ENCODE results near the gene TMEM255B. TPM values are rescaled to one million over a fixed set of nuclear protein-coding genes. Genes with fewer than 3 reads are reported as not detected.
A peak's percentile ranks its signal among the peaks of the same experiment; 100 is the strongest.

Gene TMEM255B
- total RNA-seq, 1 experiment from 2014 or later = 2.8 TPM

- H3K4ac ChIP-seq (ENCODE audit: low read depth, low read length) = no peak overlapping the region
- no peak overlapping the region for H4K91ac ChIP-seq (ENCODE audit: insufficient read length, low read depth, low read length)
- no peak overlapping the region for H2BK120ac ChIP-seq (ENCODE audit: low read depth, low read length, poor library complexity, severe bottlenecking)
- peaks cover 0 to 25% (median 6%) of the 10 kb centered on the region in 3 experiments; a peak in 4 of 7 replicates for H3K36me3 Mint-ChIP-seq (ENCODE audit: insufficient read depth in 1 of 3, low read depth in 3 of 3)
- no peaks in the 10 kb centered on the region for H3K27me3 Mint-ChIP-seq (ENCODE audit: low read depth)
- no peaks in the 10 kb centered on the region for H3K9me3 Mint-ChIP-seq
- no peaks in the 10 kb centered on the region for H3K4me1 ChIP-seq (ENCODE audit: insufficient read depth, low read length)
- H3K79me2 ChIP-seq (ENCODE audit: insufficient read depth, low read length) = no peaks in the 10 kb centered on the region
- H3K18ac ChIP-seq (ENCODE audit: insufficient read length, low read depth, low read length) = no peak overlapping the region
- H3K9ac ChIP-seq (ENCODE audit: extremely low read depth, insufficient read length, low read length) = no peak overlapping the region
- no CpG with 5 or more reads among the region's 35 CpGs for WGBS (ENCODE audit: extremely low coverage, insufficient read length, low lambda C conversion rate)
- H2BK15ac ChIP-seq (ENCODE audit: low read depth, low read length) = no peak overlapping the region
- no peaks in the 10 kb centered on the region for H3K9me3 ChIP-seq (ENCODE audit: control insufficient read depth, low read depth, low read length)
- no peak overlapping the region for H2BK5ac ChIP-seq (ENCODE audit: insufficient read length, low read length)
- H2BK20ac ChIP-seq (ENCODE audit: low read depth, low read length, poor library complexity, severe bottlenecking) = no peak overlapping the region
- no peak overlapping the region for H2BK12ac ChIP-seq (ENCODE audit: insufficient read length, low read depth, low read length)
- no peak overlapping the region; the same call in 1 of the 2 replicates for H3K14ac ChIP-seq (ENCODE audit: insufficient read depth, low read length)
- peaks cover 13 to 19% of the 10 kb centered on the region in 2 experiments for H3K4me1 Mint-ChIP-seq
- H3K79me1 ChIP-seq (ENCODE audit: insufficient read depth, low read depth, low read length, poor library complexity, severe bottlenecking) = no peaks in the 10 kb centered on the region
- no peak overlapping the region for H3K4me3 Mint-ChIP-seq
- TF ChIP-seq CTCF (conservative IDR thresholded peaks at IDR 0.05) = no peak
- no peak for DNase-seq
- no peaks in the 10 kb centered on the region for H4K20me1 ChIP-seq (ENCODE audit: control insufficient read depth, insufficient read depth, insufficient read length)
- H2AK5ac ChIP-seq (ENCODE audit: insufficient read length, low read length) = no peak overlapping the region
- no peak overlapping the region for H4K5ac ChIP-seq (ENCODE audit: insufficient read length, low read depth, low read length)
- no peak overlapping the region for H3T11ph ChIP-seq (ENCODE audit: low read length)
- no peak overlapping the region for H3K23ac ChIP-seq (ENCODE audit: insufficient read length, low read depth, low read length)
- no peak overlapping the region for H4K8ac ChIP-seq (replicated peaks; ENCODE audit: insufficient read length, low read depth, low read length)
- H3K27me3 ChIP-seq (ENCODE audit: insufficient read depth, low read length) = no peaks in the 10 kb centered on the region
- H3K4me2 ChIP-seq (ENCODE audit: insufficient read depth, insufficient read length, low read length) = no peak overlapping the region
- H3K56ac ChIP-seq (ENCODE audit: insufficient read length, low read depth, low read length) = no peak overlapping the region
- no peak overlapping the region for H3K27ac ChIP-seq (ENCODE audit: insufficient read length, low read depth, low read length)
- no peak overlapping the region for H2AFZ ChIP-seq (ENCODE audit: low read length)
- H3K27ac Mint-ChIP-seq = 0 out of 7 replicates have a peak overlapping the region, but pooled peaks of 1 of the 3 experiments have one; percentile 10
- H3K23me2 ChIP-seq (ENCODE audit: insufficient read length, low read depth, low read length, poor library complexity, severe bottlenecking) = no peaks in the 10 kb centered on the region
These were observed 81.7 kb downstream of the TMEM255B start for GRCh38 chr13:113840541-113841352.

Measured in H9 (cell line).